H9 (cell line): Measurements from ENCODE around the gene ORAI1. TPM values are rescaled to one million over a fixed set of nuclear protein-coding genes. Genes with fewer than 3 reads are reported as not detected.

Source experiments
- DNase-seq: peaks from one replicate; pipeline ENCODE4 v3.0.0-alpha.2; 2017
- H2AFZ ChIP-seq: one replicate; pipeline ENCODE4 v1.6.1; 2013; ENCODE audit warnings: mild to moderate bottlenecking, low read length, control low read depth, moderate library complexity
- H2AK5ac ChIP-seq: 2 replicates; pipeline ENCODE4 v1.6.1; 2013; ENCODE audit warnings: low read length, control low read depth, mixed read lengths; ENCODE audit not compliant: insufficient read length
- H2BK120ac ChIP-seq: one replicate; pipeline ENCODE4 v1.6.1; 2013; ENCODE audit warnings: low read depth, mild to moderate bottlenecking, low read length, control low read depth, inconsistent platforms; ENCODE audit not compliant: poor library complexity, severe bottlenecking
- H2BK12ac ChIP-seq: 2 replicates; pipeline ENCODE4 v1.6.1; 2013; ENCODE audit warnings: low read length, control low read depth, mixed read lengths, low read depth; ENCODE audit not compliant: insufficient read length
- H2BK15ac ChIP-seq: 2 replicates; pipeline ENCODE4 v1.6.1; 2013; ENCODE audit warnings: low read depth, low read length, control low read depth
- H2BK20ac ChIP-seq: one replicate; pipeline ENCODE4 v1.6.1; 2013; ENCODE audit warnings: low read depth, mild to moderate bottlenecking, low read length, control low read depth, inconsistent platforms; ENCODE audit not compliant: poor library complexity, severe bottlenecking
- H2BK5ac ChIP-seq: 2 replicates; pipeline ENCODE4 v1.6.1; 2013; ENCODE audit warnings: low read length, control low read depth, mixed read lengths; ENCODE audit not compliant: insufficient read length
- H3K14ac ChIP-seq: 2 replicates; pipeline ENCODE4 v1.6.1; 2013; ENCODE audit warnings: low read length, control low read depth; ENCODE audit not compliant: insufficient read depth
- H3K18ac ChIP-seq: 2 replicates; pipeline ENCODE4 v1.6.1; 2013; ENCODE audit warnings: low read depth, mild to moderate bottlenecking, mixed read lengths, low read length, control low read depth; ENCODE audit not compliant: insufficient read length
- H3K23ac ChIP-seq: 2 replicates; pipeline ENCODE4 v1.6.1; 2013; ENCODE audit warnings: low read length, control low read depth, mixed read lengths, low read depth; ENCODE audit not compliant: insufficient read length
- H3K23me2 ChIP-seq: 2 replicates; pipeline ENCODE4 v1.6.1; 2013; ENCODE audit warnings: low read depth, mild to moderate bottlenecking, mixed read lengths, low read length, control low read depth; ENCODE audit not compliant: insufficient read length, poor library complexity, severe bottlenecking
- H3K27ac ChIP-seq: 2 replicates; pipeline ENCODE4 v1.5.1; 2013; ENCODE audit warnings: low read length, control low read depth, mixed read lengths, low read depth; ENCODE audit not compliant: insufficient read length
- H3K27me3 ChIP-seq: 2 replicates; pipeline ENCODE4 v1.6.1; 2013; ENCODE audit warnings: low read length, control low read depth, inconsistent platforms; ENCODE audit not compliant: insufficient read depth
- H3K4ac ChIP-seq: 2 replicates; pipeline ENCODE4 v1.6.1; 2013; ENCODE audit warnings: low read depth, mild to moderate bottlenecking, control low read depth, inconsistent platforms, low read length, moderate library complexity
- H3K4me1 ChIP-seq: 2 replicates; pipeline ENCODE4 v1.6.1; 2013; ENCODE audit warnings: low read length, control low read depth, inconsistent platforms; ENCODE audit not compliant: insufficient read depth
- H3K4me2 ChIP-seq: 2 replicates; pipeline ENCODE4 v1.6.1; 2013; ENCODE audit warnings: low read length, control low read depth, mixed read lengths; ENCODE audit not compliant: insufficient read length, insufficient read depth
- H3K56ac ChIP-seq: 2 replicates; pipeline ENCODE4 v1.6.1; 2013; ENCODE audit warnings: low read depth, mild to moderate bottlenecking, mixed read lengths, low read length, control low read depth; ENCODE audit not compliant: insufficient read length
- H3K79me1 ChIP-seq: 2 replicates; pipeline ENCODE4 v1.6.1; 2013; ENCODE audit warnings: low read depth, mild to moderate bottlenecking, moderate library complexity, low read length, control low read depth, inconsistent platforms; ENCODE audit not compliant: insufficient read depth, poor library complexity, severe bottlenecking
- H3K79me2 ChIP-seq: 2 replicates; pipeline ENCODE4 v1.6.1; 2013; ENCODE audit warnings: low read length, control low read depth, inconsistent platforms; ENCODE audit not compliant: insufficient read depth
- H3K9ac ChIP-seq: 2 replicates; pipeline ENCODE4 v1.6.1; 2013; ENCODE audit warnings: low read length, control low read depth, mixed read lengths; ENCODE audit not compliant: insufficient read length; ENCODE audit errors: extremely low read depth
- H3K9me3 ChIP-seq: one replicate; pipeline ENCODE4 v1.6.1; 2013; ENCODE audit warnings: low read depth, low read length, inconsistent platforms; ENCODE audit not compliant: control insufficient read depth
- H3T11ph ChIP-seq: one replicate; pipeline ENCODE4 v1.6.1; 2013; ENCODE audit warnings: mild to moderate bottlenecking, low read length, control low read depth, inconsistent platforms
- H4K20me1 ChIP-seq: one replicate; pipeline ENCODE4 v1.6.1; 2013; ENCODE audit not compliant: control insufficient read depth, insufficient read length, insufficient read depth
- H4K5ac ChIP-seq: 2 replicates; pipeline ENCODE4 v1.6.1; 2013; ENCODE audit warnings: low read depth, mild to moderate bottlenecking, mixed read lengths, low read length, control low read depth; ENCODE audit not compliant: insufficient read length
- H4K8ac ChIP-seq: replicated peaks from 2 replicates; pipeline ENCODE4 v1.6.1; 2013; ENCODE audit warnings: low read length, control low read depth, mixed read lengths, low read depth; ENCODE audit not compliant: insufficient read length
- H4K91ac ChIP-seq: 2 replicates; pipeline ENCODE4 v1.6.1; 2013; ENCODE audit warnings: low read depth, mild to moderate bottlenecking, moderate library complexity, mixed read lengths, low read length, control low read depth; ENCODE audit not compliant: insufficient read length
- H3K27ac Mint-ChIP-seq, 3 experiments: 2 replicates in 2 of 3; 3 replicates in 1 of 3; pipeline ENCODE4 v1.8.0; 2020 to 2021; ENCODE audit warnings: mixed read lengths in 3 of 3, mild to moderate bottlenecking in 1 of 3, moderate library complexity in 1 of 3
- H3K27me3 Mint-ChIP-seq: 2 replicates; pipeline ENCODE4 v1.8.0; 2021; ENCODE audit warnings: low read depth, mild to moderate bottlenecking, moderate library complexity, mixed read lengths
- H3K36me3 Mint-ChIP-seq, 3 experiments: 2 replicates in 2 of 3; 3 replicates in 1 of 3; pipeline ENCODE4 v1.8.0; 2020 to 2021; ENCODE audit warnings: low read depth in 3 of 3, mixed read lengths in 3 of 3; ENCODE audit not compliant: insufficient read depth in 1 of 3
- H3K4me1 Mint-ChIP-seq, 2 experiments: 2 replicates each; pipeline ENCODE4 v1.8.0; 2020; ENCODE audit warnings: mixed read lengths in 2 of 2
- H3K4me3 Mint-ChIP-seq, 2 experiments: 2 replicates in 1 of 2; 3 replicates in 1 of 2; pipeline ENCODE4 v1.8.0; 2020 to 2021; ENCODE audit warnings: mild to moderate bottlenecking in 2 of 2, mixed read lengths in 2 of 2, moderate library complexity in 1 of 2
- H3K9me3 Mint-ChIP-seq, 2 experiments: 2 replicates in 1 of 2; 3 replicates in 1 of 2; pipeline ENCODE4 v1.8.0; 2020; ENCODE audit warnings: mild to moderate bottlenecking in 2 of 2, mixed read lengths in 2 of 2, moderate library complexity in 1 of 2
- WGBS: extraction: QIAGEN DNeasy Blood & Tissue Kit; methylation state at CpG from one replicate; pipeline ENCODE4 v1.1.7; 2013; ENCODE audit warnings: missing lambda C conversion rate, low lambda C conversion rate, mixed read lengths; ENCODE audit not compliant: insufficient read length; ENCODE audit errors: extremely low coverage; 5-methylcytosine and 5-hydroxymethylcytosine counted together
- total RNA-seq: library from RNA; stranded (reverse); gene quantifications from 2 replicates; pipeline ENCODE4 v1.2.1, GENCODE V29; 2021
- TF ChIP-seq, protein P1 (sequence below): fragments of 200-600 bp; sonication (generic); conservative IDR thresholded peaks from 3 replicates; pipeline ENCODE4 v1.8.0; 2021; ENCODE audit warnings: antibody characterized with exemption, mild to moderate bottlenecking

ORAI1 gene
- total RNA-seq, 1 experiment from 2014 or later, result 24.7 TPM

DNA sequence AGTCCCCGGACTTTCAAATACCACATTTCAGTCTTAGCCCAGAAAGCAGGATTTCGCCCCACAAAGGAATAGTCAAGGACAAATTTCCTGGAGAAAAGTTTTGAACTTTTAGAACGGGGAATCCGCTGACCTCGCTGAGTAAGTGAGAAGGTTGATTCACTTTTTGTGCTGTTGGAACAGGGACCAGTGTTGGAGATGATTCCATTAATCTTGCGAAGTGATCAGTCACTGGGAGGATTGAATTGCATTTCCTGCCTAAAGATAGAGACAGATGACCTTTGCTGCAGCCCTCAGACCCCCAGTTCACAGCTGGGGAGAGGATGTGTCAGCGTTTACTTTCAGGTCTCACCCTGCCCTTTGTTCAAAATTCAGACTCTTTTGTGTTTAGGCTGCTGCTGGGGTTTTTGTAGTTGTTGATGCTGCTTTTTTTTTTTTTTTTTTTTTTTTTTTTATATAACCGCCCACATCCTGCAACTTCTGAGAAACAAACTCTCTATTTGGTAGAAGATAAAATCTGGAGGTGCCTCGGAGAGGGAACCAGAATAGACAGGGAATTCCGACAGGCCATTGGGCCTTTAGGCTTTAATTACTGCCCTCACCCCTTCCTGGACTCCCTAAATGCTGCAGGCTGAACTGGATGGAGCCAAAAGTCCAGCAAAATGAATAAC lies 35.7 kb upstream of the ORAI1 start:
- peaks cover 24 to 30% of the 10 kb centered on the region in 2 experiments for H3K4me1 Mint-ChIP-seq
- no peaks in the 10 kb centered on the region for H3K23me2 ChIP-seq
- peak overlapping the region; percentile 7; the same call in 1 of the 2 replicates for H3K14ac ChIP-seq
- no peak overlapping the region for H3T11ph ChIP-seq
- H3K4me1 ChIP-seq, result peaks cover 4% of the 10 kb centered on the region
- H3K9me3 Mint-ChIP-seq, result no peaks in the 10 kb centered on the region
- no peak overlapping the region for H2BK15ac ChIP-seq
- no peaks in the 10 kb centered on the region for H3K27me3 ChIP-seq
- H3K9ac ChIP-seq, result peak overlapping the region; percentile 19
- no peaks in the 10 kb centered on the region for H4K20me1 ChIP-seq
- H2AFZ ChIP-seq, result no peak overlapping the region
- no peak overlapping the region for H2BK20ac ChIP-seq
- H3K27ac Mint-ChIP-seq, result peak overlapping the region; percentile 94 to 96 (median 95)
- no peaks in the 10 kb centered on the region for H3K79me2 ChIP-seq
- no CpG with 5 or more reads among the region's 10 CpGs for WGBS
- peak overlapping the region; percentile 40 to 56; a peak in 4 of 5 replicates for H3K4me3 Mint-ChIP-seq
- no peak overlapping the region for H2BK120ac ChIP-seq
- no peak overlapping the region for H3K56ac ChIP-seq
- H4K91ac ChIP-seq, result no peak overlapping the region
- no peak overlapping the region for H2BK5ac ChIP-seq
- no peaks in the 10 kb centered on the region for H3K79me1 ChIP-seq
- H3K18ac ChIP-seq, result no peak overlapping the region
- H4K5ac ChIP-seq, result no peak overlapping the region
- H2BK12ac ChIP-seq, result no peak overlapping the region
- peak overlapping the region; percentile 15 for H3K4me2 ChIP-seq
- H3K23ac ChIP-seq, result no peak overlapping the region
- no peak overlapping the region for H4K8ac ChIP-seq
- no peak overlapping the region for H3K4ac ChIP-seq
- DNase-seq, result no peak
- TF ChIP-seq, protein P1, sequence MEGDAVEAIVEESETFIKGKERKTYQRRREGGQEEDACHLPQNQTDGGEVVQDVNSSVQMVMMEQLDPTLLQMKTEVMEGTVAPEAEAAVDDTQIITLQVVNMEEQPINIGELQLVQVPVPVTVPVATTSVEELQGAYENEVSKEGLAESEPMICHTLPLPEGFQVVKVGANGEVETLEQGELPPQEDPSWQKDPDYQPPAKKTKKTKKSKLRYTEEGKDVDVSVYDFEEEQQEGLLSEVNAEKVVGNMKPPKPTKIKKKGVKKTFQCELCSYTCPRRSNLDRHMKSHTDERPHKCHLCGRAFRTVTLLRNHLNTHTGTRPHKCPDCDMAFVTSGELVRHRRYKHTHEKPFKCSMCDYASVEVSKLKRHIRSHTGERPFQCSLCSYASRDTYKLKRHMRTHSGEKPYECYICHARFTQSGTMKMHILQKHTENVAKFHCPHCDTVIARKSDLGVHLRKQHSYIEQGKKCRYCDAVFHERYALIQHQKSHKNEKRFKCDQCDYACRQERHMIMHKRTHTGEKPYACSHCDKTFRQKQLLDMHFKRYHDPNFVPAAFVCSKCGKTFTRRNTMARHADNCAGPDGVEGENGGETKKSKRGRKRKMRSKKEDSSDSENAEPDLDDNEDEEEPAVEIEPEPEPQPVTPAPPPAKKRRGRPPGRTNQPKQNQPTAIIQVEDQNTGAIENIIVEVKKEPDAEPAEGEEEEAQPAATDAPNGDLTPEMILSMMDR, result no peak
- peak overlapping the region; percentile 24 for H3K27ac ChIP-seq
- no peaks in the 10 kb centered on the region for H3K9me3 ChIP-seq
- H2AK5ac ChIP-seq, result no peak overlapping the region
- H3K27me3 Mint-ChIP-seq, result no peaks in the 10 kb centered on the region; the same call in 1 of the 2 replicates
- H3K36me3 Mint-ChIP-seq, result peaks cover 0 to 27% (median 9%) of the 10 kb centered on the region in 3 experiments; a peak in 6 of 7 replicates
